ENCODE results near the gene GPRASP1. TPM values are rescaled to one million over a fixed set of nuclear protein-coding genes. Genes with fewer than 3 reads are reported as not detected.

The GPRASP1 gene
- 2.4 and 3.2 TPM in 2 replicates for total RNA-seq (2021)
- long read RNA-seq, full-length matches to known transcripts: 1 of 4 reads
- long read RNA-seq, partial matches to known transcripts: 0 of 4 reads
- long read RNA-seq, other reads (novel, unspliced or antisense): 3 of 4 reads

- H2AK5ac ChIP-seq (ENCODE audit: insufficient read length, low read length): no peak within 1 kb of the TSS
Observed at GRCh38 chrX:102651242-102652011, at the start of gene GPRASP1. Gene GPRASP1, plus strand, starts transcription at chrX:102651483. Its CDS starts 2,431 bp downstream, at chrX:102653914.

More at GRCh38 chrX:102651242-102652011, at the start of gene GPRASP1:
- TF ChIP-seq CTCF (conservative IDR thresholded peaks at IDR 0.05): no peak
- no peak within 1 kb of the TSS for H3K18ac ChIP-seq (ENCODE audit: insufficient read length, low read depth, low read length)
- peak within 1 kb of the TSS; percentile 86 for H3K4me2 ChIP-seq (ENCODE audit: insufficient read depth, insufficient read length, low read length)
- peak; percentile 61 for DNase-seq
- no peak within 1 kb of the TSS for H2BK120ac ChIP-seq (ENCODE audit: low read depth, low read length, poor library complexity, severe bottlenecking)
- H3K23me2 ChIP-seq (ENCODE audit: insufficient read length, low read depth, low read length, poor library complexity, severe bottlenecking): peaks cover 8% of the 10 kb centered on the region
- no peak within 1 kb of the TSS for H3K4ac ChIP-seq (ENCODE audit: low read depth, low read length)
- no peak within 1 kb of the TSS for H2BK15ac ChIP-seq (ENCODE audit: low read depth, low read length)
- Mint-ChIP-seq H3K27ac (no peak within 1 kb of the TSS; a peak in 1 of 7 replicates), H3K9me3 (peaks cover 73 to 77% of the 10 kb centered on the region in 2 experiments), H3K36me3 (ENCODE audit: insufficient read depth in 1 of 3, low read depth in 3 of 3) (peaks cover 10 to 22% (median 12%) of the 10 kb centered on the region in 3 experiments; a peak in 6 of 7 replicates), H3K4me3 (peak within 1 kb of the TSS; percentile 79 to 89), H3K4me1 (peaks cover 5 to 6% of the 10 kb centered on the region in 2 experiments; a peak in 3 of 4 replicates), H3K27me3 (ENCODE audit: low read depth) (peaks cover 16% of the 10 kb centered on the region)
- WGBS (ENCODE audit: extremely low coverage, insufficient read length, low lambda C conversion rate): no CpG with 5 or more reads among the region's 61 CpGs
- no peak within 1 kb of the TSS for H4K5ac ChIP-seq (ENCODE audit: insufficient read length, low read depth, low read length)
- H3K9me3 ChIP-seq (ENCODE audit: control insufficient read depth, low read depth, low read length): peaks cover 49% of the 10 kb centered on the region
- no peak within 1 kb of the TSS for H4K91ac ChIP-seq (ENCODE audit: insufficient read length, low read depth, low read length)
- H3K56ac ChIP-seq (ENCODE audit: insufficient read length, low read depth, low read length): no peak within 1 kb of the TSS
- no peaks in the 10 kb centered on the region for H3K4me1 ChIP-seq (ENCODE audit: insufficient read depth, low read length)
- H3K79me2 ChIP-seq (ENCODE audit: insufficient read depth, low read length): no peaks in the 10 kb centered on the region
- no peaks in the 10 kb centered on the region for H3K79me1 ChIP-seq (ENCODE audit: insufficient read depth, low read depth, low read length, poor library complexity, severe bottlenecking)
- no peak within 1 kb of the TSS for H3K23ac ChIP-seq (ENCODE audit: insufficient read length, low read depth, low read length)
- no peaks in the 10 kb centered on the region for H4K20me1 ChIP-seq (ENCODE audit: control insufficient read depth, insufficient read depth, insufficient read length)
- H4K8ac ChIP-seq (replicated peaks; ENCODE audit: insufficient read length, low read depth, low read length): no peak within 1 kb of the TSS
- H3T11ph ChIP-seq (ENCODE audit: low read length): no peak within 1 kb of the TSS
- peak within 1 kb of the TSS; percentile 36; the same call in 1 of the 2 replicates for H3K14ac ChIP-seq (ENCODE audit: insufficient read depth, low read length)
- no peak within 1 kb of the TSS for H2BK12ac ChIP-seq (ENCODE audit: insufficient read length, low read depth, low read length)
- no peak within 1 kb of the TSS for H3K9ac ChIP-seq (ENCODE audit: extremely low read depth, insufficient read length, low read length)
- H3K27ac ChIP-seq (ENCODE audit: insufficient read length, low read depth, low read length): no peak within 1 kb of the TSS
- H2BK5ac ChIP-seq (ENCODE audit: insufficient read length, low read length): no peak within 1 kb of the TSS
- no peak within 1 kb of the TSS for H2BK20ac ChIP-seq (ENCODE audit: low read depth, low read length, poor library complexity, severe bottlenecking)
- H2AFZ ChIP-seq (ENCODE audit: low read length): no peak within 1 kb of the TSS
- no peaks in the 10 kb centered on the region for H3K27me3 ChIP-seq (ENCODE audit: insufficient read depth, low read length)

Measured in H9 (cell line).